K562 (cell line): ENCODE data around the gene UBXN1. TPM values are rescaled to one million over a fixed set of nuclear protein-coding genes. Genes with fewer than 3 reads are reported as not detected.

Source experiments
- ATAC-seq: fragments of 200-7000 bp; cut with Tn5 transposase; 3 replicates; pipeline ENCODE4 v1.9.1; 2020; ENCODE audit warnings: moderate library complexity
- BruUV-seq: library from RNA; stranded (reverse); fragments of 400-500 nt; replicated peaks from 2 replicates; lab custom pipeline; 2021; lab: Mats Ljungman, UMichigan
- CTCF ChIA-PET: fragments of 300-600 bp; formaldehyde crosslinking; extraction: SDS; loops from one replicate; lab custom pipeline; 2021; ENCODE audit warnings: low intra/inter-chr PET ratio; lab: Yijun Ruan, JAX
- POLR2A ChIA-PET: fragments of 300-600, 350-650 bp; sonication (Branson Sonifier 250); formaldehyde crosslinking; extraction: SDS; loops from one replicate; lab custom pipeline; 2021; ENCODE audit warnings: antibody characterized with exemption, inconsistent platforms; lab: Yijun Ruan, JAX
- DNase-seq, 4 experiments: peaks; one replicate each; pipeline versions ENCODE4 v3.0.0 to v3.0.0-alpha.2; 2011 to 2018; ENCODE audit warnings: low spot score in 3 of 4, mixed read lengths in 3 of 4; ENCODE audit errors: extremely low read depth in 1 of 4
- FAIRE-seq: peaks from 2 replicates; lab custom pipeline; 2011; peaks lifted over from hg19 to GRCh38; lab: Jason Lieb, UNC
- H2AFZ ChIP-seq: 2 replicates; pipeline ENCODE4 v1.6.0; 2011; ENCODE audit warnings: low read depth, low read length, control low read depth, inconsistent platforms
- H3K27ac ChIP-seq: fragments of 200-600 bp; 3 replicates; pipeline ENCODE4 v1.8.0; 2011; ENCODE audit warnings: low read depth, mild to moderate bottlenecking, control low read depth, inconsistent platforms, low read length, moderate library complexity, mixed read lengths; ENCODE audit errors: extremely low read depth
- H3K27me3 ChIP-seq, 2 experiments: fragments of 300-600 bp in 1 of 2; 2 replicates in 1 of 2; 3 replicates in 1 of 2; pipeline versions ENCODE4 v1.6.0 to v1.8.0; 2011; ENCODE audit warnings: inconsistent platforms in 2 of 2, low read length in 2 of 2, mild to moderate bottlenecking in 1 of 2, mixed read lengths in 1 of 2, moderate library complexity in 1 of 2; ENCODE audit not compliant: control insufficient read depth in 2 of 2, insufficient read depth in 2 of 2
- H3K36me3 ChIP-seq: fragments of 300-600 bp; 3 replicates; pipeline ENCODE4 v1.8.0; 2011; ENCODE audit warnings: mild to moderate bottlenecking, low read length, inconsistent platforms; ENCODE audit not compliant: control insufficient read depth, insufficient read depth
- H3K4me1 ChIP-seq, 2 experiments: fragments of 200-600 bp in 1 of 2; replicated peaks in 1 of 2; 2 replicates in 1 of 2; 3 replicates in 1 of 2; pipeline versions ENCODE4 v1.5.1 to v1.8.0; 2011; ENCODE audit warnings: inconsistent platforms in 2 of 2, low read length in 2 of 2, mild to moderate bottlenecking in 1 of 2, mixed read lengths in 1 of 2, moderate library complexity in 1 of 2; ENCODE audit not compliant: control insufficient read depth in 2 of 2, insufficient read depth in 2 of 2
- H3K4me2 ChIP-seq: 2 replicates; pipeline ENCODE4 v1.6.1; 2011; ENCODE audit warnings: low read length, control low read depth, inconsistent platforms, mixed read lengths; ENCODE audit not compliant: insufficient read depth
- H3K4me3 ChIP-seq: fragments of 200-600 bp; sonication (generic), shearing (Covaris generic); 2 replicates; pipeline ENCODE4 v1.5.1; 2016; ENCODE audit warnings: control low read depth, inconsistent platforms
- H3K79me2 ChIP-seq: fragments of 200-600 bp; 3 replicates; pipeline ENCODE4 v1.8.0; 2011; ENCODE audit warnings: low read length, inconsistent platforms; ENCODE audit not compliant: control insufficient read depth, insufficient read depth
- H3K9ac ChIP-seq, 2 experiments: 2 replicates each; pipeline versions ENCODE4 v1.6.0 to v1.6.1; 2011; ENCODE audit warnings: low read depth in 2 of 2, low read length in 2 of 2, control low read depth in 1 of 2, inconsistent platforms in 1 of 2, mild to moderate bottlenecking in 1 of 2, mixed read lengths in 1 of 2; ENCODE audit not compliant: insufficient read depth in 1 of 2
- H3K9me1 ChIP-seq: one replicate; pipeline ENCODE4 v1.6.0; 2011; ENCODE audit warnings: inconsistent platforms, mild to moderate bottlenecking, low read length, moderate library complexity; ENCODE audit not compliant: control insufficient read depth, insufficient read depth
- H3K9me3 ChIP-seq: replicated peaks from 2 replicates; pipeline ENCODE4 v1.5.1; 2011; ENCODE audit warnings: low read depth, low read length, inconsistent platforms; ENCODE audit not compliant: control insufficient read depth, insufficient read depth
- H4K20me1 ChIP-seq: replicated peaks from 2 replicates; pipeline ENCODE4 v1.6.1; 2011; ENCODE audit warnings: low read length, inconsistent platforms, mixed read lengths; ENCODE audit not compliant: control insufficient read depth, insufficient read depth
- CEBPG ChIP-seq, 3 experiments: fragments of 200-800 bp in 1 of 3; sonication (Bioruptor generic) in 1 of 3; sonication (generic) in 1 of 3; formaldehyde crosslinking in 1 of 3; IDR thresholded peaks in 2 of 3; conservative IDR thresholded peaks in 1 of 3; 2 replicates each; pipeline versions ENCODE4 v1.6.1 to v1.8.0; 2016 to 2022; ENCODE audit warnings: missing compliant biosample characterization in 2 of 3, missing genetic modification characterization in 2 of 3, mild to moderate bottlenecking in 1 of 3, missing genetic modification reagents in 1 of 3
- CREM ChIP-seq: IDR thresholded peaks from 2 replicates; pipeline ENCODE4 v1.6.1; 2014; ENCODE audit warnings: antibody characterized with exemption, low read depth
- CTCF ChIP-seq, 3 experiments: IDR thresholded peaks in 2 of 3; conservative IDR thresholded peaks in 1 of 3; 2 replicates each; pipeline ENCODE4 v1.5.1; 2011 to 2012; ENCODE audit warnings: low read length in 3 of 3, mild to moderate bottlenecking in 3 of 3, control low read depth in 2 of 3, improper control_type of control experiment in 1 of 3, inconsistent platforms in 1 of 3, low read depth in 1 of 3, mixed read lengths in 1 of 3, moderate library complexity in 1 of 3; ENCODE audit not compliant: insufficient read depth in 2 of 3
- HMGN3 ChIP-seq: IDR thresholded peaks from 2 replicates; pipeline ENCODE4 v1.6.1; 2011; ENCODE audit warnings: borderline replicate concordance, low read depth, mild to moderate bottlenecking, mixed read lengths, low read length; ENCODE audit not compliant: insufficient read length; ENCODE audit errors: extremely low read depth
- ID3 ChIP-seq, 2 experiments: fragments of 250-450 bp in 1 of 2; fragments of 450-650 bp in 1 of 2; sonication (Bioruptor Pico) in 1 of 2; IDR thresholded peaks; 2 replicates each; pipeline versions ENCODE4 v1.6.1 to v1.8.0; 2016 to 2021; ENCODE audit warnings: mild to moderate bottlenecking in 2 of 2, moderate library complexity in 2 of 2, missing compliant biosample characterization in 1 of 2, missing genetic modification characterization in 1 of 2
- JUND ChIP-seq, 2 experiments: IDR thresholded peaks; 2 replicates in 1 of 2; 3 replicates in 1 of 2; pipeline ENCODE4 v1.6.1; 2011; ENCODE audit warnings: borderline replicate concordance in 2 of 2, low read depth in 2 of 2, low read length in 2 of 2, improper control_type of control experiment in 1 of 2, missing biosample characterization in 1 of 2, missing genetic modification characterization in 1 of 2, missing genetic modification reagents in 1 of 2
- NBN ChIP-seq: fragments of 450-650 bp; IDR thresholded peaks from 2 replicates; pipeline ENCODE4 v1.6.1; 2016; ENCODE audit warnings: low read depth, mild to moderate bottlenecking
- RAD21 ChIP-seq, 2 experiments: fragments of 250-450 bp in 1 of 2; fragments of 450-650 bp in 1 of 2; sonication (Bioruptor Pico) in 1 of 2; formaldehyde crosslinking in 1 of 2; IDR thresholded peaks in 1 of 2; conservative IDR thresholded peaks in 1 of 2; 2 replicates each; pipeline versions ENCODE4 v1.4.0 to v1.8.0; 2020 to 2022; ENCODE audit warnings: mild to moderate bottlenecking in 2 of 2, moderate library complexity in 1 of 2
- ZNF354B ChIP-seq: fragments of 250-450 bp; sonication (Bioruptor Pico); IDR thresholded peaks from 2 replicates; pipeline ENCODE4 v1.4.0; 2020
- WGBS: fragments of 100-300 bp; shearing (Covaris generic); methylation state at CpG from one replicate; pipeline ENCODE4 v1.1.6; 2016; ENCODE audit warnings: low coverage, mixed read lengths; ENCODE audit not compliant: insufficient coverage; ENCODE audit errors: missing lambda C conversion rate; 5-methylcytosine and 5-hydroxymethylcytosine counted together
- in situ Hi-C: fragments of 300-500 bp; cut with MboI; formaldehyde crosslinking; loops from 4 replicates; pipeline ENCODE4 v1.15.0; 2018; ENCODE audit warnings: inconsistent platforms, mixed read lengths
- intact Hi-C: fragments of 100-400 bp; cut with micrococcal nuclease; formaldehyde crosslinking; loops from 2 replicates; pipeline ENCODE4 v1.14.2; 2022
- polyA plus RNA-seq, 8 experiments: library from polyadenylated mRNA; depleted of rRNA in 4 of 8; stranded (reverse) in 5 of 8; unstranded in 3 of 8; fragments of >200 nt; fragmentation: Nextera tagmentation in 2 of 8; fragmentation: Illumina TruSeq in 1 of 8; extraction: Ambion mirVana in 2 of 8; extraction: Trizol in 1 of 8; gene quantifications; 2 replicates each; pipeline versions ENCODE4 v1.2.1 to v1.2.3, GENCODE V29; 2011 to 2014; ENCODE audit warnings: inconsistent platforms in 1 of 8, missing spikeins in 1 of 8
- total RNA-seq, 7 experiments: library from RNA; depleted of rRNA in 6 of 7; stranded (reverse); fragments of >200 nt in 6 of 7; fragmentation: Illumina TruSeq in 2 of 7; extraction: Trizol in 2 of 7; gene quantifications; 2 replicates each; pipeline versions ENCODE4 v1.2.1 to v1.2.3, GENCODE V29; 2011 to 2021; ENCODE audit warnings: low replicate concordance in 1 of 7

The UBXN1 gene
- total and polyA plus RNA-seq, 9 of the 15 experiments (the other 6 are each of a cell fraction or from before 2014, with no cell fraction given): 4.8 to 263 (median 99.7) TPM

- in situ Hi-C loops: no loop called here
- peak; percentile 86 for FAIRE-seq
- Histone ChIP-seq H3K9me3 (no peaks in the 10 kb centered on the region), H3K4me2 (peak overlapping the region; percentile 14; the same call in 1 of the 2 replicates), H3K9me1 (no peaks in the 10 kb centered on the region), H3K79me2 (peaks cover 34% of the 10 kb centered on the region), H3K27ac (peak overlapping the region; percentile 9), H3K27me3 (no peaks in the 10 kb centered on the region), H3K4me3 (no peak overlapping the region), H2AFZ (peak overlapping the region; percentile 96), H3K36me3 (peaks cover 24% of the 10 kb centered on the region), H3K9ac (peak overlapping the region in 1 of 2 experiments; percentile 31; a peak in 2 of 4 replicates), H3K4me1 (peaks cover 25 to 42% of the 10 kb centered on the region in 2 experiments; a peak in 4 of 5 replicates), H4K20me1 (no peaks in the 10 kb centered on the region)
- ATAC-seq: peak; percentile 81
- 40% methylated on average over 4 of the region's 4 CpGs for WGBS
- DNase-seq: peak; percentile 38 to 81 (median 55)
- BruUV-seq: no TSS peak
- intact Hi-C loops: loop anchor here (5.0 kb wide), 2 partner anchors 201 to 299 kb away; partner anchors contain the start of gene SLC3A2
- POLR2A ChIA-PET: interaction anchor here (0.6 to 2.9 kb wide), 18 partner anchors 8 to 1351 kb away, joined by 3 to 27 read pairs (median 4); partner anchors contain the start of genes C11orf98, CSKMT, EEF1G and GANAB
- CTCF ChIA-PET: no interaction called here
- TF ChIP-seq CTCF (IDR thresholded peaks at IDR 0.05 in 2 of 3, conservative IDR thresholded peaks at IDR 0.05 in 1 of 3; ENCODE audit: insufficient read depth in 2 of 3, low read depth in 1 of 3, low read length in 3 of 3) (peak; percentile 68 to 83 (median 69)), ZNF354B (no peak), NBN (no peak), CREM (peak; percentile 41), RAD21 (CRISPR knock-in tag; conservative IDR thresholded peaks at IDR 0.05 in 1 of 2, IDR thresholded peaks at IDR 0.05 in 1 of 2) (peak; percentile 45 to 69), CEBPG (CRISPR knock-in tag; IDR thresholded peaks at IDR 0.05) (no peak; the same call in 1 of the 2 replicates), CEBPG (tag; conservative IDR thresholded peaks at IDR 0.05 in 1 of 2, IDR thresholded peaks at IDR 0.05 in 1 of 2) (peak in 1 of 2 experiments; percentile 46; a peak in 1 of 4 replicates), ID3 (CRISPR knock-in tag; IDR thresholded peaks at IDR 0.05) (no peak), ID3 (tag; IDR thresholded peaks at IDR 0.05) (no peak), HMGN3 (no peak), JUND (IDR thresholded peaks at IDR 0.05; ENCODE audit: borderline replicate concordance, low read depth, low read length) (0 out of 2 replicates have a peak, but pooled peaks have one; percentile 11), JUND (tag; IDR thresholded peaks at IDR 0.05; ENCODE audit: borderline replicate concordance, low read depth, low read length) (no peak; the same call in 2 of the 3 replicates)
These were observed 2.0 kb upstream of the UBXN1 start for GRCh38 chr11:62680825-62681240.
